Measurements from ENCODE around the gene SHC3.

DNA sequence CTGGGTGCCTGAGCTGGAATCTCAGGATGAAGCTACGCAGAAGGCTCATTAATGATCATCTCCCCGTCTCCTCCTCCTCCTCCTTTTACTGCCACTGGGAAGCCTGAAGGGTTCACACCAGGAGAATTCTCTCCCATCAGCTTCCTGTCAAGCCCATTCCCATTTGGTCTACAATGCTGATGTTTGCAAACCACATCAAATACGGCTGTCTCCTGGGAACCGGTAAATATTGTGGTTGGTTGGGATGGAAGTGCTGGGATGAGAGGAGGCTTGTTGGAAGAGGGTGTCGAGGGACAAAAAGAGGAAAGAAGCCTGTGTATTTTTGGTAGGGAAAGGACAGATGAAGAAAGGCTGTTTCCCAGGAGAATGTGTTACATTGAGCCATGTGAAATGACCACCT is 200.6 kb downstream of the SHC3 start:
- TF ChIP-seq POLR2A (IDR thresholded peaks at IDR 0.05) = no peak
- TF ChIP-seq, protein P1, sequence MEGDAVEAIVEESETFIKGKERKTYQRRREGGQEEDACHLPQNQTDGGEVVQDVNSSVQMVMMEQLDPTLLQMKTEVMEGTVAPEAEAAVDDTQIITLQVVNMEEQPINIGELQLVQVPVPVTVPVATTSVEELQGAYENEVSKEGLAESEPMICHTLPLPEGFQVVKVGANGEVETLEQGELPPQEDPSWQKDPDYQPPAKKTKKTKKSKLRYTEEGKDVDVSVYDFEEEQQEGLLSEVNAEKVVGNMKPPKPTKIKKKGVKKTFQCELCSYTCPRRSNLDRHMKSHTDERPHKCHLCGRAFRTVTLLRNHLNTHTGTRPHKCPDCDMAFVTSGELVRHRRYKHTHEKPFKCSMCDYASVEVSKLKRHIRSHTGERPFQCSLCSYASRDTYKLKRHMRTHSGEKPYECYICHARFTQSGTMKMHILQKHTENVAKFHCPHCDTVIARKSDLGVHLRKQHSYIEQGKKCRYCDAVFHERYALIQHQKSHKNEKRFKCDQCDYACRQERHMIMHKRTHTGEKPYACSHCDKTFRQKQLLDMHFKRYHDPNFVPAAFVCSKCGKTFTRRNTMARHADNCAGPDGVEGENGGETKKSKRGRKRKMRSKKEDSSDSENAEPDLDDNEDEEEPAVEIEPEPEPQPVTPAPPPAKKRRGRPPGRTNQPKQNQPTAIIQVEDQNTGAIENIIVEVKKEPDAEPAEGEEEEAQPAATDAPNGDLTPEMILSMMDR (IDR thresholded peaks at IDR 0.05) = no peak
